ENCODE data around the gene EFNA4. TPM values are rescaled to one million over a fixed set of nuclear protein-coding genes. Genes with fewer than 3 reads are reported as not detected.

The EFNA4 gene
- polyA plus RNA-seq, 2 of the 4 experiments (the other 2 are of a cell fraction) = 3.1 to 8.7 TPM

- peak in 1 of 2 experiments; percentile 29 for DNase-seq (ENCODE audit: low read depth in 1 of 2, low spot score in 1 of 2)
- WGBS (ENCODE audit: missing lambda C conversion rate) = 8% methylated on average over 22 of the region's 68 CpGs
- peak overlapping the region; percentile 99 for H3K4me2 ChIP-seq
- ChIA-PET CTCF (interaction anchor here (0.9 to 17.9 kb wide), 7 partner anchors 10 to 522 kb away, joined by 3 to 350 read pairs (median 8); partner anchors contain the start of genes ADAM15 and EFNA4), POLR2A (interaction anchor here (1.0 kb wide), 1 partner anchor 91 kb away, joined by 3 read pairs; the partner anchor contains the start of gene KRTCAP2)
- TF ChIP-seq HOXB13 (CRISPR knock-in tag; IDR thresholded peaks at IDR 0.05; ENCODE audit: low read depth) (no peak), MAX (IDR thresholded peaks at IDR 0.05) (peak; percentile 44; the same call in 1 of the 2 replicates)
- H3K4me3 ChIP-seq = peak overlapping the region; percentile 55
- no peak for ATAC-seq
- H3K4me1 ChIP-seq = peaks cover 61% of the 10 kb centered on the region
- no peaks in the 10 kb centered on the region for H3K9me3 ChIP-seq
- peak overlapping the region in 1 of 2 experiments; percentile 52; a peak in 2 of 6 replicates for H3K27ac ChIP-seq
- FAIRE-seq = no peak
These were observed 18.1 kb downstream of the EFNA4 start for GRCh38 chr1:155081472-155082300.

DNA sequence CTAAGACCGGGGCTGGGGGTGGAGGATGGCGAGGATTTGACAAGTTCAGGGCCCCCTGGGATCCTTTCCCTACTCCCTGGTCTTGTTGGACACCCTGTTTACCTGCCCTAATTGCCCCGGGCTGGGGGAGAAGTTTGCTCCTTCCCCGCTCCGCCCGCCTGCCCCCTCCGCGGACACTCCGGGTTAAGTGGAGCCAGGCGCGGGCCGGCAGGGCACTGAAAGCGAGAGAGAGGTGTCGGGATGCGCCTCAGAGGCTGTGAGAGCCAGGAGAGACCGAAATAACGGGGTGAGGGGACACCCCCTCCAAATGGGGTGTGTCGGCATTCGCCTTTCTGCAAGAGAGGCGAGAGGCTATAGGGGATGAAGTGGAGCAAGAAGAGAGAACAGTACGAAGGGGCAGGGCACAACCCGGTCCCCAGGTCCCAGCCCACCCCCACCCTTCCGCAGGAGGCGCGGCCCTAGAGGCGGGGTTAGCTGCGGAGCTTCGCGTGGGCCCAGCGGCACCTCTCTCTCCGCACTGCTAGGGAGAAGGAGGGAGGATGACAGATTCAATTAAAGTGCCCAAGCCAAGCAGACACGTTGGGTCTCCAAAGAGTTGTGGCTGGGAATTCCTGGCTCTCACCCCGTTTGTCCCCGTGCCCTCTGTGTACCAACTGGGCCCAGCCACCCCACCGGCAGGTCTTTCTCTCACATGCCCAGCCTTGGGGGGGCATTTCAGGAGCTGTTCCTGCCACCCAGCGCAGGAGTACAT lies 18.9 kb downstream of the EFNA4 start:
- no peak for DNase-seq (ENCODE audit: low read depth in 1 of 2, low spot score in 1 of 2)
- Histone ChIP-seq H3K27ac (peak overlapping the region in 1 of 2 experiments; percentile 52; a peak in 1 of 6 replicates), H3K9me3 (no peaks in the 10 kb centered on the region), H3K4me2 (peak overlapping the region; percentile 99), H3K4me1 (peaks cover 61% of the 10 kb centered on the region), H3K4me3 (peak overlapping the region; percentile 55)
- POLR2A ChIA-PET = no interaction called here
- no peak for FAIRE-seq
- WGBS (ENCODE audit: missing lambda C conversion rate) = 38% methylated on average over 29 of the region's 36 CpGs
- ATAC-seq = no peak
- CTCF ChIA-PET = interaction anchor here (0.5 to 5.5 kb wide), 3 partner anchors 19 to 936 kb away, joined by 3 to 350 read pairs (median 4); partner anchors contain the start of genes ADAM15 and EFNA4
- TF ChIP-seq, protein P1, sequence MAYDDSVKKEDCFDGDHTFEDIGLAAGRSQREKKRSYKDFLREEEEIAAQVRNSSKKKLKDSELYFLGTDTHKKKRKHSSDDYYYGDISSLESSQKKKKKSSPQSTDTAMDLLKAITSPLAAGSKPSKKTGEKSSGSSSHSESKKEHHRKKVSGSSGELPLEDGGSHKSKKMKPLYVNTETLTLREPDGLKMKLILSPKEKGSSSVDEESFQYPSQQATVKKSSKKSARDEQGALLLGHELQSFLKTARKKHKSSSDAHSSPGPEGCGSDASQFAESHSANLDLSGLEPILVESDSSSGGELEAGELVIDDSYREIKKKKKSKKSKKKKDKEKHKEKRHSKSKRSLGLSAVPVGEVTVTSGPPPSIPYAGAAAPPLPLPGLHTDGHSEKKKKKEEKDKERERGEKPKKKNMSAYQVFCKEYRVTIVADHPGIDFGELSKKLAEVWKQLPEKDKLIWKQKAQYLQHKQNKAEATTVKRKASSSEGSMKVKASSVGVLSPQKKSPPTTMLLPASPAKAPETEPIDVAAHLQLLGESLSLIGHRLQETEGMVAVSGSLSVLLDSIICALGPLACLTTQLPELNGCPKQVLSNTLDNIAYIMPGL (CRISPR knock-in tag; IDR thresholded peaks at IDR 0.05; ENCODE audit: borderline replicate concordance) = no peak
- TF ChIP-seq RFX5 (IDR thresholded peaks at IDR 0.05) (no peak), HOXB13 (CRISPR knock-in tag; IDR thresholded peaks at IDR 0.05; ENCODE audit: low read depth) (no peak), GATA3 (IDR thresholded peaks at IDR 0.05; ENCODE audit: borderline replicate concordance) (no peak), HES2 (IDR thresholded peaks at IDR 0.05) (no peak), POLR2A (IDR thresholded peaks at IDR 0.05; ENCODE audit: low read length) (no peak), ZFP36 (IDR thresholded peaks at IDR 0.05; ENCODE audit: borderline replicate concordance, partially characterized antibody) (no peak), FOSL2 (IDR thresholded peaks at IDR 0.05) (no peak), FOSL2 (CRISPR knock-in tag; IDR thresholded peaks at IDR 0.05) (no peak), CHD2 (IDR thresholded peaks at IDR 0.05; ENCODE audit: low read length, partially characterized antibody) (no peak), FOSB (CRISPR knock-in tag; IDR thresholded peaks at IDR 0.05) (no peak), HEYL (CRISPR knock-in tag; IDR thresholded peaks at IDR 0.05) (no peak), USF2 (IDR thresholded peaks at IDR 0.05) (no peak), CBX8 (IDR thresholded peaks at IDR 0.05) (no peak), MAFK (IDR thresholded peaks at IDR 0.05; ENCODE audit: partially characterized antibody) (no peak), KDM5A (IDR thresholded peaks at IDR 0.05) (no peak)

- peak overlapping the region; percentile 99; the same call in 2 of the 3 replicates for H3K4me2 ChIP-seq
- H3K4me3 ChIP-seq = no peak overlapping the region
- POLR2A ChIA-PET = no interaction called here
- CTCF ChIA-PET = interaction anchor here (0.5 to 5.5 kb wide), 6 partner anchors 19 to 936 kb away, joined by 3 to 350 read pairs (median 20); partner anchors contain the start of genes ADAM15, EFNA1 and EFNA4
- WGBS (ENCODE audit: missing lambda C conversion rate) = 49% methylated on average over 5 of the region's 6 CpGs
- ATAC-seq (no peak), FAIRE-seq (no peak), DNase-seq (ENCODE audit: low read depth in 1 of 2, low spot score in 1 of 2) (no peak)
- H3K4me1 ChIP-seq = peaks cover 61% of the 10 kb centered on the region
- no peak overlapping the region for H3K27ac ChIP-seq
- H3K9me3 ChIP-seq = no peaks in the 10 kb centered on the region
- TF ChIP-seq MYC (IDR thresholded peaks at IDR 0.05; ENCODE audit: borderline replicate concordance, low read length) = no peak
- no peak for TF ChIP-seq HDAC2 (IDR thresholded peaks at IDR 0.05)
- TF ChIP-seq BCL3 (IDR thresholded peaks at IDR 0.05) = no peak
- TF ChIP-seq HOXB5 (CRISPR knock-in tag; IDR thresholded peaks at IDR 0.05) = no peak
- TF ChIP-seq JUN (IDR thresholded peaks at IDR 0.05) = no peak
- TF ChIP-seq CHD4 (IDR thresholded peaks at IDR 0.05; ENCODE audit: borderline replicate concordance) = no peak
- TF ChIP-seq REST (IDR thresholded peaks at IDR 0.05) = no peak
These were observed 19.6 kb downstream of the EFNA4 start for GRCh38 chr1:155083052-155083541.

All from A549 (cell line).